B cell (primary cell): Measurements from ENCODE around the gene ABCA12.

Experiments
- EZH2 ChIP-seq: IDR thresholded peaks from 2 replicates; pipeline ENCODE4 v1.6.1; 2012; ENCODE audit warnings: borderline replicate concordance, low read depth, mild to moderate bottlenecking, moderate library complexity, low read length; ENCODE audit not compliant: insufficient read depth, poor library complexity, severe bottlenecking
- TF ChIP-seq, protein P1 (sequence below): fragments of 200-600 bp; IDR thresholded peaks from one replicate; pipeline ENCODE4 v1.8.0; 2022; ENCODE audit warnings: antibody characterized with exemption, mild to moderate bottlenecking

DNA sequence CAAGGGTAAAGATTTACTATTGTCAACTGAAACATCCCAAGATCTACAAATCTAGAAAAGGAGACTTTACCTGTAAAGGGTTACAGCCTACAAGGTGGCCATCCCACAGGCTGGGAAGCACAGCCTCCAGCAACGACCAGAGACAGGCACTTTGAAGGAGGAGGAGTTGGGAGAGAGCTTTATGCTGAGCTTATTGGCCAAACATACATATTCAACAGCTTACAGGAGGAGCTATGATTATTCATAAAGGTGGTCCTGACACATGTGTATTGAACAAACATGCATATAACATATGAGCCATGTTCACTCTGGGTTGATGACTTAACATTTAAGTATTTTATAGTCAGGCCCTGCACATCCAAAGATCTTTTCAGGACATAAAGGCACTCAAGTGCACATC is 11.1 kb upstream of the ABCA12 start:
- TF ChIP-seq, protein P1, sequence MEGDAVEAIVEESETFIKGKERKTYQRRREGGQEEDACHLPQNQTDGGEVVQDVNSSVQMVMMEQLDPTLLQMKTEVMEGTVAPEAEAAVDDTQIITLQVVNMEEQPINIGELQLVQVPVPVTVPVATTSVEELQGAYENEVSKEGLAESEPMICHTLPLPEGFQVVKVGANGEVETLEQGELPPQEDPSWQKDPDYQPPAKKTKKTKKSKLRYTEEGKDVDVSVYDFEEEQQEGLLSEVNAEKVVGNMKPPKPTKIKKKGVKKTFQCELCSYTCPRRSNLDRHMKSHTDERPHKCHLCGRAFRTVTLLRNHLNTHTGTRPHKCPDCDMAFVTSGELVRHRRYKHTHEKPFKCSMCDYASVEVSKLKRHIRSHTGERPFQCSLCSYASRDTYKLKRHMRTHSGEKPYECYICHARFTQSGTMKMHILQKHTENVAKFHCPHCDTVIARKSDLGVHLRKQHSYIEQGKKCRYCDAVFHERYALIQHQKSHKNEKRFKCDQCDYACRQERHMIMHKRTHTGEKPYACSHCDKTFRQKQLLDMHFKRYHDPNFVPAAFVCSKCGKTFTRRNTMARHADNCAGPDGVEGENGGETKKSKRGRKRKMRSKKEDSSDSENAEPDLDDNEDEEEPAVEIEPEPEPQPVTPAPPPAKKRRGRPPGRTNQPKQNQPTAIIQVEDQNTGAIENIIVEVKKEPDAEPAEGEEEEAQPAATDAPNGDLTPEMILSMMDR = no peak
- TF ChIP-seq EZH2 = no peak
